Prostate gland (tissue), 2 donors: ENCODE results near the gene USP47.

ENCODE experiments used
- CTCF ChIP-seq, 4 experiments: fragments of 200-600 bp in 2 of 4; fragments of 450-650 bp in 2 of 4; sonication (generic) in 2 of 4; IDR thresholded peaks; 1 replicate in 3 of 4; 2 replicates in 1 of 4; pipeline ENCODE4 v1.5.1; 2016 to 2019; ENCODE audit warnings: antibody characterized with exemption in 4 of 4, mild to moderate bottlenecking in 2 of 4, moderate library complexity in 2 of 4
- POLR2A ChIP-seq: fragments of 450-650 bp; IDR thresholded peaks from one replicate; pipeline ENCODE4 v1.6.1; 2016; ENCODE audit warnings: antibody characterized with exemption, mild to moderate bottlenecking
- POLR2AphosphoS5 ChIP-seq: sonication (generic); formaldehyde crosslinking; IDR thresholded peaks from one replicate; pipeline ENCODE4 v1.6.1; 2017; ENCODE audit warnings: antibody characterized with exemption

- TF ChIP-seq POLR2AphosphoS5 = no peak
- TF ChIP-seq CTCF (IDR thresholded peaks at IDR 0.05) = no peak
- no peak for TF ChIP-seq POLR2A
These were observed 96.2 kb downstream of the USP47 start for GRCh38 chr11:11937957-11938356.
